A172 (cell line): ENCODE measurements around the gene MTG1. TPM values are rescaled to one million over a fixed set of nuclear protein-coding genes. Genes with fewer than 3 reads are reported as not detected.
A peak's percentile ranks its signal among the peaks of the same experiment; 100 is the strongest.
"Not testable (repeated sequence)": the region's sequence is repeated elsewhere in the genome, so short reads cannot be mapped to it uniquely, and the experiment has no call there.

Experiments
- DNase-seq: peaks from one replicate; pipeline ENCODE4 v3.0.0-alpha.2; 2015; ENCODE audit warnings: low spot score
- total RNA-seq: library from RNA; depleted of rRNA; stranded (reverse); fragments of >200 nt; shearing (Covaris generic); gene quantifications from 2 replicates; pipeline ENCODE4 v1.2.3, GENCODE V29; 2014

Gene MTG1
- total RNA-seq, 1 experiment from 2014 or later, result 13.7 TPM

GRCh38 chr10:133400624-133401424, 6.9 kb downstream of the MTG1 start:
- no peak for DNase-seq

GRCh38 chr10:133401500-133401899, 7.5 kb downstream of the MTG1 start:
- no peak for DNase-seq

- DNase-seq, result no peak
Observed at GRCh38 chr10:133401981-133402725, 8.2 kb downstream of the MTG1 start.

GRCh38 chr10:133403359-133403758, 9.4 kb downstream of the MTG1 start:
- no peak for DNase-seq

- DNase-seq, result no peak
Observed at GRCh38 chr10:133403784-133404183, 9.8 kb downstream of the MTG1 start.

GRCh38 chr10:133405272-133405671, 11.3 kb downstream of the MTG1 start:
- peak; percentile 5 for DNase-seq

- peak; percentile 4 for DNase-seq
Observed at GRCh38 chr10:133405844-133406527, 12.0 kb downstream of the MTG1 start.

- DNase-seq, result no peak
Observed at GRCh38 chr10:133411523-133412380, 17.8 kb downstream of the MTG1 start.

GRCh38 chr10:133412381-133412711, 18.4 kb downstream of the MTG1 start:
- DNase-seq, result no peak

- DNase-seq, result not testable (repeated sequence)
Observed at GRCh38 chr10:133414401-133414800, 20.4 kb downstream of the MTG1 start.

GRCh38 chr10:133415752-133416151, 21.8 kb downstream of the MTG1 start:
- DNase-seq, result no peak

GRCh38 chr10:133418289-133418993, 24.5 kb downstream of the MTG1 start:
- no peak for DNase-seq

- no peak for DNase-seq
Observed at GRCh38 chr10:133419211-133419950, 25.4 kb downstream of the MTG1 start.

- no peak for DNase-seq
Observed at GRCh38 chr10:133420028-133420427, 26.1 kb downstream of the MTG1 start.

- DNase-seq, result no peak
Observed at GRCh38 chr10:133420579-133420978, 26.6 kb downstream of the MTG1 start.

- no peak for DNase-seq
Observed at GRCh38 chr10:133421336-133422222, 27.6 kb downstream of the MTG1 start.

- DNase-seq, result no peak
Observed at GRCh38 chr10:133422223-133422806, 28.4 kb downstream of the MTG1 start.

GRCh38 chr10:133422807-133423771, 29.1 kb downstream of the MTG1 start:
- DNase-seq, result no peak
